Heart left ventricle (tissue), 13 donors: ENCODE measurements around the gene CSPG4.
"Not testable (repeated sequence)": the region's sequence is repeated elsewhere in the genome, so short reads cannot be mapped to it uniquely, and the experiment has no call there.

Experiments
- POLR2A ChIP-seq, 2 donors: fragments of 450-650 bp; IDR thresholded peaks; one replicate each; pipeline ENCODE4 v1.6.1; 2017; ENCODE audit warnings: antibody characterized with exemption in 2 of 2, mild to moderate bottlenecking in 2 of 2, moderate library complexity in 2 of 2
- TF ChIP-seq, protein P1 (sequence below), 12 donors: fragments of 200-600 bp; sonication (generic) in 4 of 12; IDR thresholded peaks; one replicate each; pipeline versions ENCODE4 v1.5.0 to v1.8.0; 2018 to 2022; ENCODE audit warnings: antibody characterized with exemption in 12 of 12, mild to moderate bottlenecking in 5 of 12
- donor health status: ischemic (EF 13 %, LVEDD 7.1; RV severe dilation, severe dysfunction).
- donor health status: DM: no; HTN: yes; CAD: no.
- donor health status: DM: no; HTN: no; CAD: no.
- donor health status: ischemic (EF 25% LVEDD 6.9; RV normal size, moderate dysfunction).
- donor health status: ischemic (EF 25% LVEDD 5.7; RV mildly dilated, moderate dysfunction).
- donor health status: ischemic (EF 35%, LVEDD 5.7; RV mildly dilated, moderate dysfunction).
- donor health status: nonischemic (EF 11% LVEDD 7.7; RV severe dilation, severe dysfunction).
- donor health status: DM: yes; HTN: yes; CAD: no.
- donor health status: PGD.
- donor health status: ischemic (EF 29% LVEDD 5.4; RV normal size, mild dysfunction).
- donor health status: nonischemic (EF 23%, LVEDD 6.1; RV moderate dilation, normal function).

GRCh38 chr15:75633922-75634321, 78.7 kb downstream of the CSPG4 start:
- TF ChIP-seq, protein P1, sequence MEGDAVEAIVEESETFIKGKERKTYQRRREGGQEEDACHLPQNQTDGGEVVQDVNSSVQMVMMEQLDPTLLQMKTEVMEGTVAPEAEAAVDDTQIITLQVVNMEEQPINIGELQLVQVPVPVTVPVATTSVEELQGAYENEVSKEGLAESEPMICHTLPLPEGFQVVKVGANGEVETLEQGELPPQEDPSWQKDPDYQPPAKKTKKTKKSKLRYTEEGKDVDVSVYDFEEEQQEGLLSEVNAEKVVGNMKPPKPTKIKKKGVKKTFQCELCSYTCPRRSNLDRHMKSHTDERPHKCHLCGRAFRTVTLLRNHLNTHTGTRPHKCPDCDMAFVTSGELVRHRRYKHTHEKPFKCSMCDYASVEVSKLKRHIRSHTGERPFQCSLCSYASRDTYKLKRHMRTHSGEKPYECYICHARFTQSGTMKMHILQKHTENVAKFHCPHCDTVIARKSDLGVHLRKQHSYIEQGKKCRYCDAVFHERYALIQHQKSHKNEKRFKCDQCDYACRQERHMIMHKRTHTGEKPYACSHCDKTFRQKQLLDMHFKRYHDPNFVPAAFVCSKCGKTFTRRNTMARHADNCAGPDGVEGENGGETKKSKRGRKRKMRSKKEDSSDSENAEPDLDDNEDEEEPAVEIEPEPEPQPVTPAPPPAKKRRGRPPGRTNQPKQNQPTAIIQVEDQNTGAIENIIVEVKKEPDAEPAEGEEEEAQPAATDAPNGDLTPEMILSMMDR (IDR thresholded peaks at IDR 0.05), result not testable (repeated sequence)
- TF ChIP-seq POLR2A (IDR thresholded peaks at IDR 0.05), result not testable (repeated sequence)
